GM13977 (cell line): Measurements from ENCODE around the gene TM9SF4.

Source experiments
- DNase-seq: peaks from one replicate; pipeline ENCODE4 v3.0.0; 2012; ENCODE audit warnings: low spot score
- in situ Hi-C: fragments of 300-500 bp; cut with MboI; formaldehyde crosslinking; loops from one replicate; pipeline ENCODE4 v1.12.0; 2022; ENCODE audit warnings: low sequenced_read_pairs, low pct_unique_long_range_greater_than_20kb, mixed read lengths, inconsistent platforms; ENCODE audit not compliant: unreplicated experiment
- TF ChIP-seq, protein P1 (sequence below): IDR thresholded peaks from 2 replicates; pipeline ENCODE4 v1.5.1; 2012; ENCODE audit warnings: mild to moderate bottlenecking, control low read depth; ENCODE audit not compliant: insufficient read depth; ENCODE audit errors: extremely low read depth, missing control alignments

Gene TM9SF4

GRCh38 chr20:32124916-32125454 is 15.5 kb downstream of the TM9SF4 start:
- TF ChIP-seq, protein P1, sequence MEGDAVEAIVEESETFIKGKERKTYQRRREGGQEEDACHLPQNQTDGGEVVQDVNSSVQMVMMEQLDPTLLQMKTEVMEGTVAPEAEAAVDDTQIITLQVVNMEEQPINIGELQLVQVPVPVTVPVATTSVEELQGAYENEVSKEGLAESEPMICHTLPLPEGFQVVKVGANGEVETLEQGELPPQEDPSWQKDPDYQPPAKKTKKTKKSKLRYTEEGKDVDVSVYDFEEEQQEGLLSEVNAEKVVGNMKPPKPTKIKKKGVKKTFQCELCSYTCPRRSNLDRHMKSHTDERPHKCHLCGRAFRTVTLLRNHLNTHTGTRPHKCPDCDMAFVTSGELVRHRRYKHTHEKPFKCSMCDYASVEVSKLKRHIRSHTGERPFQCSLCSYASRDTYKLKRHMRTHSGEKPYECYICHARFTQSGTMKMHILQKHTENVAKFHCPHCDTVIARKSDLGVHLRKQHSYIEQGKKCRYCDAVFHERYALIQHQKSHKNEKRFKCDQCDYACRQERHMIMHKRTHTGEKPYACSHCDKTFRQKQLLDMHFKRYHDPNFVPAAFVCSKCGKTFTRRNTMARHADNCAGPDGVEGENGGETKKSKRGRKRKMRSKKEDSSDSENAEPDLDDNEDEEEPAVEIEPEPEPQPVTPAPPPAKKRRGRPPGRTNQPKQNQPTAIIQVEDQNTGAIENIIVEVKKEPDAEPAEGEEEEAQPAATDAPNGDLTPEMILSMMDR, result no peak
- in situ Hi-C loops, result no loop called here
- DNase-seq, result no peak

DNA sequence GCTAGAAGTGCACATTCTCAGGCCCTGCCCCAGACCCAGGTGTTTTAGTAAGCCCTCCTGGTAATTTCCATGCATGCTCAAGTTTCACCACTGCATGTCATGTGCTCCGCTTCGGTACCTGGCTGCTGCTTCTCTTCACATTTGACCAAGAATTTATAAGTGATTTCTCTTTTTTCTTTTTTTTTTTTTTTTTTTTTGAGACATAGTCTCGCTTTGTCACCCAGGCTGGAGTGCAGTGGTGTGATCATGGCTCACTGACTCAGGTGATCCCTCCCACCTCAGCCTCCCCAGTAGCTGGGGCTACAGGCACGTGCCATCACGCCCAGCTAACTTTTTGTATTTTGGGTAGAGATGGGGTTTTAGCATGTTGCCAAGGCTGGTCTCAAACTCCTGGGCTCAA is 16.0 kb downstream of the TM9SF4 start:
- TF ChIP-seq, protein P1, result no peak
- no peak for DNase-seq
- in situ Hi-C loops, result no loop called here

DNA sequence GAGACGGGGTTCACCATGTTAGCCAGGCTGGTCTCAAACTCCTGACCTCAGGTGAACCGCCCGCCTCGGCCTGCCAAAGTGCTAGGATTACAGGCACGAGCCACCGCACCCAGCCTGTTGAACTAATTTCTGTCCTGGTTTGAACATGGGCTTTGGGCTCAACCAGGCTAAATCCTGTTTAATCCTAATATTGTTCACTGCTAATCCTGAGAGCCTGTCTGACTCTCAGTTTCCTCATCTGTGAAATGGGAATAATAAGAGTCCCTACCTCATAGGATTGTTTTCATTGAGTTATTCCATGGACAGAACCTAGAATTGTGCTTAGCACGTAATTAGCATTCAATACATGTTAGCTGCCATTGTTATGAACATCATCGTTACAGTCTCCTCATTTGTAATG is 17.4 kb downstream of the TM9SF4 start:
- DNase-seq, result no peak
- in situ Hi-C loops, result no loop called here
- TF ChIP-seq, protein P1, result no peak

GRCh38 chr20:32127347-32127746 is 17.8 kb downstream of the TM9SF4 start:
- no peak for DNase-seq
- in situ Hi-C loops, result no loop called here
- TF ChIP-seq, protein P1, result no peak

DNA sequence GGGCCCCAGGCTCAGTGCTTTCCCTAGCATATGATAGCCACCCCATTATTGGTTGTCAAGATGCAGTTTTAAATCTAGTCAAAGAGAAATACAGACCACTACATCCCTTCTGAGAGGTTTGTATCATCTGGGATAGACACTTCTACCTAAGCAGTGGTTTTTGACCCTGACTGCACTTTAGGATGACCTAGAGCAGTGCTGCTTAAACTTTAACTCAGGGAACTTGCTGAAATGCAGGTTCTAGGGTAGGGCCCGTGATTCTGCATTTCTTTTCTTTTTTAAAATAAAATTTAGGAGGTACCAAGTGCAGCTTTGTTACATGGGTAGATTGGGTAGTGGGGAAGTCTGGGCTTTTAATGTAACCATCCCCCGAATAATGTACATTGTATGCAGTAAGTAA is 18.7 kb downstream of the TM9SF4 start:
- TF ChIP-seq, protein P1, result no peak
- in situ Hi-C loops, result no loop called here
- DNase-seq, result no peak

DNA sequence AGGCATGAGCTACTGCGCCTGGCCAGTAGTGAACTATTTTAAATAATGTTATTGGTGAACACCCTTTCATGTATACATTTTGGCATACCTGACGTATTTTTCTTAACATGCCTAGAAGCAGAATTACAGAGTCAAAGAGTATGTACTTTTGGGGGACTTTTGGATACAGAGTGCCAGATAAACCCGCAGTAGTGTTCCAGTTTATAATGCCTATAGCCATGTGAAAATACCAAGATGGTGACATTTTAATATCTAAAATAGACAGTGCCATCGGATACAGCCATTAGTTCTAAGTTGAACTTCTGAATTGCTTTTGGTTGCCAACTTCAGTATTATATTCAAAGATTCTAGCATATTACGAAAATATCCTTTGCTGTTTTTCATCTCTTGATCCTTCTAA is 20.3 kb downstream of the TM9SF4 start:
- TF ChIP-seq, protein P1, result no peak
- DNase-seq, result no peak
- in situ Hi-C loops, result no loop called here

GRCh38 chr20:32130352-32130751 is 20.8 kb downstream of the TM9SF4 start:
- TF ChIP-seq, protein P1, result no peak
- in situ Hi-C loops, result no loop called here
- no peak for DNase-seq
